NCI-H1694 treated with DMSO at 0.1 percent for 48 hours (cell line): Measurements from ENCODE around the gene ZNF714.
"Not testable (repeated sequence)": the region's sequence is repeated elsewhere in the genome, so short reads cannot be mapped to it uniquely, and the experiment has no call there.

ENCODE experiments used
- DNase-seq: peaks from one replicate; lab custom pipeline; 2025; lab: John Stamatoyannopoulos, UW

Gene ZNF714

DNA sequence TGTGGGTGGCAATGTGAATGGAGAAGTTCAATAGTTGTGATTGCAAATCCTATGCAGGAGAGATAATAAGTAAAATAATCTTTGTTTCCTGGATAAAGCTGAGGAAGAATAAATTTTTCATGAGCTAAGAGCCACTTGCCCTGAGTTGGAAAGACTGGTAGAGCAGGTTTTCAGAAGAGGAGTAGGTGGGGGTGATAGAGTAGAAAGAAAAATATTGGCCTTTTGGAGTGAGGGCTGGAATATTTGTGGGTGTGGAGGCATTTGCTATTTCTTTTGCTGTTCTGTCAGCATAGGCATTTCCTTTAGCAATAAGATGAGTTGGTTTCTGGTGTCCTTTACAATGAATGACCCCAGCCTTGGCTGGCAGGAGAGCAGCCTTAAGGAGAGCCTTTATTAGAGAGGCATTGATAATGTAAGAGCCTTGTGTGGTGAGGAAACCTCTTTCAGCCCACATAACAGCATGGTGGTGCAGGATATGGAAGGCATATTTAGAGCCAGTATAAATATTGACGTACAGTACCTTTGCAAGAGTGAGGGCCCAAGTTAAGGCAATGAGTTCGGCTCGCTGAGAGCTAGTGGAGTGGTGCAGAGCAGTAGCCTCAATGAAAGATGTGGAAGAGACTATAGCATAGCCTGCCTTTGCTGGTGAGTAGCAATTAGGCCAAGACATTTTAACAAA, 48.2 kb downstream of the ZNF714 start:
- no peak for DNase-seq

DNA sequence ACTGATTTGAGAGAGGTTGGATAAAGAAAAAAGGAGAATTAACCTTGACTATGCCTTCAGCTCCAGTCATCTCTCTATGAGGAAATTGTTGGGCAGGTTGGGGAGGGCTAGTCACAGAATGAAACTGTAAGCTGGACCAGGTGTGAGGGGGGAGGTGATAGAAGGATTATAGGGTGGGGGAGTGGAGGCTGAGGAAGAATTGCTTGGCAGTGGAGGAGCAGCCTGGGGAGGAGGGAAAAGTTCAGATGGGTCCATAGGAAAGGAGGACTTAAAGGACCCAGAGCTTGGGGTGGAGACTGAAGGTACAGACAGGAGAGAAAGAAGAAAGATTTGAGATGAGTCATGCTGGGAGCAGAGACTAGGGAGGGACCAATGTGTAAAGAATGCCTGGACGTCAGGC, 51.6 kb downstream of the ZNF714 start:
- no peak for DNase-seq

DNA sequence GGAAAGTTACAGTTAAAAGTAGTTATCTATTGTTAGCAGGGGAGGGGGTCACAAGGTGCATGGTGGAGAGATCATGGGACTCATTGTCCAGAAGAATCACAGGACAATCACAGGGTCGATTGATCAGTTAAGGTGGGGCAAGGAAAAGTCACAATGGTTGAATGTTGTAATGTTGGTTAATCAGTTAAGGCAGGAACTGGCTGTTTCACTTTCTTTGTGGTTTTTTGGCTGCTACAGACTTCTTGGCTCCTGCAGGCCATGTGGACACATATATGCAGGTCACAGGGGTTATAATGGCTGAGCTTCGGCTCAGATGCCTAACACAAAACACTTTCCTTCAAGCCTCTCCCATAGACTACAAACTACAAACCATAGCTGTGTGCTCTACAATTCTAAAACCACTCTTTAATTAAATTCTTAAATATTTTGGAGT, 52.9 kb downstream of the ZNF714 start:
- no peak for DNase-seq

DNA sequence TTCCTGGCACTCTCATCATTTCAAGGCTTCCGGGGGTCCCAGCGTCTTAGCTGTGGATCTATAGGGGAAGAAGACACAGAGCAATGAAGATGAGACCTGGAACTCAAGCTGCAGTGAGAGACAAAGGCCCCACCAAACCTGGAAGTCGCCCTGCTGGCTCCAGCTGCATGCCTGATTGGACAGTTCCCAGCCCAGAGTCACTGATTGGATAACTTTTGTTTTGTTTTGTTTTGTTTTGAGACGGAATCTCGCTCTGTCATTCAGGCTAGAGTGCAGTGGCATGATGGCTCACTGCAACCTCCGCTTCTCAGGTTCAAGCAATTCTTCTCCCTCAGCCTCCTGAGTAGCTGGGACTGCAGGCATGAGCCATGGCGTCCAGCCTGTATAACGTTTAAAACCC, 53.4 kb downstream of the ZNF714 start:
- DNase-seq, result no peak

- no peak for DNase-seq
Observed at GRCh38 chr19:21138130-21138529, 56.1 kb downstream of the ZNF714 start.

DNA sequence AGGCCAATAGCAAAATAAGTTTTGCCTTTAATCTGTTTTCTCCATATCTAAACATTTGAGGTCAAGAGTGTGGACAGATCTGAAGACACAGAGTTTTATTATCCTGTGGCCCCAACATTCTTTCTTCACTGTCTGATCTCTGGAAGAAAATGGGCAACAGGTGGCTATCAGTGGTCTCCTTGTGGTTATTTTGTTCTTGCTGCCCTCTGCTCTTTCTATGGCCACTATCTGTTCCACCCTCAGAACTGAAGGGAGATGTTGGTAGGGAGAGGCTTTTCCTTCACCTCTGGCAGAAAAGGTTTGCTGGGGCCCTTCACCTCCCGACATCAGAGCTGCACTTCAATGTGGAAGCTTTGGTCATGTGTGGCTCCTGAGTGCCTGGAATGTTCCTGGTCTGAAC, 59.0 kb downstream of the ZNF714 start:
- not testable (repeated sequence) for DNase-seq

- DNase-seq, result peak; percentile 91
Observed at GRCh38 chr19:21141787-21142464, 59.9 kb downstream of the ZNF714 start, which contains the start of gene ZNF431. TSS of gene ZNF431 (plus strand) at chr19:21142040. CDS start at chr19:21142184, 144 bp downstream.

DNA sequence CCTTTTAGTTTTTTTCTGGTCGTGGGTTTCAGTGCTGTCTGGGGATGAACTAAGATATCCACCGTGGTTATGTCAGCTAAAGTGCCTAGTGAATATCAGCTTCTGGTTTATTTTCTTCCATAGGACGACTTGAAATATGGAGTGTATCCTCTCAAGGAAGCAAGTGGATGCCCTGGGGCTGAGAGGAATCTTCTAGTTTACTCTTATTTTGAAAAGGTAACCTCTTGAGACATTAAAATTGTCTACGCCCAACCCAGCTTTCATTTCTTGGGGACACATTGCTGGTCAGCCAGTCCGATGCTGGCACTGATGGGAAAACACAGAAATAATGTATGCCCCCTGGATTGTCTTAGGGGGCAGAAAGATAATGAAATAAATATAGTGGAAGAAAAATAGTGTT, 61.4 kb downstream of the ZNF714 start:
- no peak for DNase-seq

- DNase-seq, result no peak
Observed at GRCh38 chr19:21143854-21144253, 61.9 kb downstream of the ZNF714 start.

DNA sequence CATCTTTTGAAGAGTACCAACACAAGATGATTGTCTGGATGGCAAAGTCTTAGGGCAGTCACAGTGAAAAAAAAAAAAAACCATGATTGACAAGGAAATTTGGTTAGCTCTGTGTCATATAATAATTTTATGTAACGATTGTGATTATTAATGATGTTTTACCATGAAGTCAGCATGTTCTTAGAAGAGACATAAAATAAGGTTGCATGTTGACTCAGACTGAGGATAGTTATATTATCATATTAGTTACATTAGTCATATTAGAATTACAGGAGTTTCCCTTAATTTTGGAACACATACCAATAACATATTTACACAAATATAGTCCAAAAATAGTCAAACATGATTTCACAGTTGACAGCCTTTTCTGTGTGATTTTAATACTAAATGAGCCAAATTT, 65.5 kb downstream of the ZNF714 start:
- no peak for DNase-seq

DNA sequence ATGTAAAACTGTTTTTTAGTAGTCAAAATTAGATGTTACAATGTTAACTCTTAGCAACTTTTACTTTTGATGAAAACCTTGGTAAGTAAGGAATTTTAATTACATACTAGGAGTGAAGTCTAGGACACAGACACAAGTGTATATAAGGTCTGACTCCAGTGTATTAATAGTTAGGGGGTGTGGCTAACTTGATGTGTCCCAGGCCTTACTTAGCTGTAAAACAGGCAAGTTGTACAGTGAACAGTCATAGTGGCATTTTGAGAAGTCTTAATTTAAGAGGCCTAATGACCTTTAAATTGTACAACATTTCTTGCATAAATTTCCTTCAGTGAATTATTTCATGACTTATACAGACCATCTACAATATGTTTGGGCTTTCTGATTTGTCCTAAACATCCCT, 66.7 kb downstream of the ZNF714 start:
- no peak for DNase-seq

DNA sequence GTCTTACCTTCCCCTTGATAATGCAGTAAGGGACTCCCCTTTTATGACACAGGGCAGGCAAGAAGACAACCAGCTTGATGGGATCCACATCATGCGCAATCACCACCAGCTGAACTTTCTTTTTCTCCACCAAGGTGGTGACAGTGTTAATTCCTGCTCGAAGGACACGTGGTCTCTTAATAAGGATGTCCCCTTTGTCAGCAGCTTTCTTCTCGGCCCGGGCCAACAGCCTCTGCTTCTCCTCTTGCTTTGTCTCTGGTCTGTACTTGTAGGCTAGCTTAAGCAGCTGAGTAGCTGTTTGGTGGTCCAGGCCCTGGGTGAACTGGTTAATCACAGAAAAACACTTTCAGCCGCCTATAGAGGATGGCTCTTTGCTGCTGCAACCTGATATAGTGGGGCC, 67.9 kb downstream of the ZNF714 start:
- no peak for DNase-seq

GRCh38 chr19:21151460-21151859, 69.5 kb downstream of the ZNF714 start:
- DNase-seq, result no peak

- DNase-seq, result no peak
Observed at GRCh38 chr19:21158523-21159135, 76.6 kb downstream of the ZNF714 start.

DNA sequence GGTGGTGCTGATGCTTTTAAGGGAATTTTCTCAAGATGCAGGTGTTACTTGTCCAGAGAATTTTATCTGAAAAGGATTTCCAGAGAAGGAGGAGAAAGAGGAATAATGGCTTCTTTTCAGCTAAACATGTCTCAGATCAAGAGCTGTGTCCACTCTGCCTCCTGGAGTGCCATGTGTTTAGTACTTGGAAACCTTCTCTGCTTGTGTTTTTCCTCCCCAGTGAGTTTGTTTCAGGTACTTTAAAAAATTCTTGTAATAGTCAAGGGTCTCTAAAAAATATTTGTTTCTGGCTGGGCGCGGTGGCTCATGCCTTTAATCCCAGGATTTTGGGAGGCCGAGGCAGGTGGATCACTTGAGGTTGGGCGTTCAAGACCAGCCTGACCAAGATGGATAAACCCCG, 82.5 kb downstream of the ZNF714 start:
- DNase-seq, result no peak

- no peak for DNase-seq
Observed at GRCh38 chr19:21166436-21166835, 84.4 kb downstream of the ZNF714 start.
